NCI-H2171 (cell line): ENCODE results near the gene TBC1D25.

ENCODE experiments used
- DNase-seq: peaks from one replicate; lab custom pipeline; 2025; lab: John Stamatoyannopoulos, UW

TBC1D25 gene, protein sequence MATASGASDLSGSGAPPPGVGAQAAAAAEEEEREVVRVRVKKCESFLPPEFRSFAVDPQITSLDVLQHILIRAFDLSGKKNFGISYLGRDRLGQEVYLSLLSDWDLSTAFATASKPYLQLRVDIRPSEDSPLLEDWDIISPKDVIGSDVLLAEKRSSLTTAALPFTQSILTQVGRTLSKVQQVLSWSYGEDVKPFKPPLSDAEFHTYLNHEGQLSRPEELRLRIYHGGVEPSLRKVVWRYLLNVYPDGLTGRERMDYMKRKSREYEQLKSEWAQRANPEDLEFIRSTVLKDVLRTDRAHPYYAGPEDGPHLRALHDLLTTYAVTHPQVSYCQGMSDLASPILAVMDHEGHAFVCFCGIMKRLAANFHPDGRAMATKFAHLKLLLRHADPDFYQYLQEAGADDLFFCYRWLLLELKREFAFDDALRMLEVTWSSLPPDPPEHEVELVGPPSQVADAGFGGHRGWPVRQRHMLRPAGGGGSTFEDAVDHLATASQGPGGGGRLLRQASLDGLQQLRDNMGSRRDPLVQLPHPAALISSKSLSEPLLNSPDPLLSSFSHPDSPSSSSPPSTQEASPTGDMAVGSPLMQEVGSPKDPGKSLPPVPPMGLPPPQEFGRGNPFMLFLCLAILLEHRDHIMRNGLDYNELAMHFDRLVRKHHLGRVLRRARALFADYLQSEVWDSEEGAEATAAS

DNA sequence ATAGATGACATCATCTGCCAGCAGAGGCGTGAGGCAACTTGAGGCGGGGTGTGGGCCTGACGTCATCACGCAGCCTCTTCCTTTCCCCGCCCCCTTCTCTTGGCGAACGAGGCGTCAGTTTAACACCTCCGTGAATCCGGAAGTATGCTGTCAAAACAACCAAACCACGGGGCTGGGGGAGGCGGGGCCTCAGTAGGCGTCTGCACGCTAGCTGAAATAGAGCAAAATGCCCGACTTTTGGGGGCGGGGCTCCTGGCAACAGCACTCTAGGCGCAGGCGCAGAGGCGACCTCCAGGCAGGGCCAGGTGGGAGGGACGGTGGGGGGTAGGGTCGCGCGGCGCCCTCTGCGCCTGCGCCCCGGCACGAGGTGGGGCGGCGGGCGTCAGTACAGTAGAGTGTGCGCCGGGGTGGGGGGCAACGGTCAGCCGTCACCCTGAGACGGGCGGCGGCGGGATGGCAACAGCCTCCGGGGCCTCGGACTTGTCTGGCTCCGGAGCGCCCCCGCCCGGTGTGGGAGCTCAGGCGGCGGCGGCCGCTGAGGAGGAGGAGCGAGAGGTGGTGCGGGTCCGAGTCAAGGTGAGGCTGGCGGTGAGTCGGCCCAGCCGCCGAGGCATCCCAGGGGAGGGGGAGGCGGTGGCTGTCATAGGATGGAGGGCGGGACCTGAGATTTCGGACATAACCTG, at the start of gene TBC1D25:
Gene TBC1D25, plus strand, starts transcription at position 370 of the 683 bp plus-strand sequence. Its CDS starts 84 bp downstream, at position 454.
- DNase-seq = peak; percentile 90

DNA sequence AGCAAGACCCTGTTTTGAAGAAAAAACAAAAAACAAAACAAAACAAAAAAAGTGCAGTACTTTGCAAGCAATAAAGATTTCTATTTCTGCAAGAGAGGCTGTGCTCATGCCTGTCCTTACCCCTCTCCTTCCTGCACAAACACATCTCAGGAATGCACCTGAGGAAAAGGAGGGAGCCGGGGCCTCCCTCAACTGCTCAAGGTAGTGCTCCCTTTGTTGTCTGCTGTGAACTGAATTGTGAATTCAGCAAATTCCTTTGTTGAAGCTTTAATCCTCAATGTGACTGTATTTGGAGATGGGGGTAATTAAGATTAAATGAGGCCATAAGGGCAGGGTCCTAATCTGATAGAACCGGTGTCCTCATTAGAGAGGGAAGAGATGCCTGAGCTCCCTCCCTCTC, 49.6 kb upstream of the TBC1D25 start:
- DNase-seq = no peak

DNA sequence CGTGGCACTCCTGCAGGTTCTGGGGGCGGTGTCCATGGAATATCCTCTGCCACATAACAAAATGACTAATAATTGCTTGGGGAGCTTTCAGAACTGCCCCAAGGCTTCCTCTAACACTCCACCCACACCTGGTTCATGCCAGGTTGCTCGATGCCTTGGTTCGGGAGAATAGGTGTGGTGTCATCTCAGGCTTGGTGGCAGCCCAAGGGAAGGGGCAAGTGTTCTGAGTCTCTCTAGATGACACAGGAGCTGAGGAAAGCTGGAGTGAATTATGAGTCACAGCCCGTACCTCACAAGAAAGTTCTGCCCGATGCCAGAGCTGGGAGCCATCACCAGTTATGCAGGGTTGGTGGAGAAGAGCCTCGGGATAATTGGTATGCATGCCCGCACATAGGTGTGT, 48.9 kb upstream of the TBC1D25 start:
- DNase-seq = no peak

DNA sequence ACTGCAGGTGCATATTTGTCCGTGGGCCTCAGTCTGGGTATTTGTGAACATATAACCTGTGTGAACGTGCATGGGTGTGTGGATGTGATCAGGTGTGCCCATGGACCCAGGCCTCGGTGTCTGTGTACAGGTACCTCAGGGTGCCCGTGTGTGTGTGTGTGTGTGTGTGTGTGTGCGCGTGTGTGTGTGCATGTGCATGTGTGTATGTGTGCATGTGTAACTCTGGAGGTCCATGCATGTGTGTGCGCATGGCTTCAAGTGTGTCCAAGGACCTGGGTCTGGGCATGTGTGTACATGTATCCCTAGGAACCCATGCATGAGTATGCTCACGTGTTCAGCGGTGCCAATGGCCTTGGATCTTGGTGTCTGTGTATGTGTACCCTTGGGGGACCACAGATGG, 47.7 kb upstream of the TBC1D25 start:
- DNase-seq = no peak

DNA sequence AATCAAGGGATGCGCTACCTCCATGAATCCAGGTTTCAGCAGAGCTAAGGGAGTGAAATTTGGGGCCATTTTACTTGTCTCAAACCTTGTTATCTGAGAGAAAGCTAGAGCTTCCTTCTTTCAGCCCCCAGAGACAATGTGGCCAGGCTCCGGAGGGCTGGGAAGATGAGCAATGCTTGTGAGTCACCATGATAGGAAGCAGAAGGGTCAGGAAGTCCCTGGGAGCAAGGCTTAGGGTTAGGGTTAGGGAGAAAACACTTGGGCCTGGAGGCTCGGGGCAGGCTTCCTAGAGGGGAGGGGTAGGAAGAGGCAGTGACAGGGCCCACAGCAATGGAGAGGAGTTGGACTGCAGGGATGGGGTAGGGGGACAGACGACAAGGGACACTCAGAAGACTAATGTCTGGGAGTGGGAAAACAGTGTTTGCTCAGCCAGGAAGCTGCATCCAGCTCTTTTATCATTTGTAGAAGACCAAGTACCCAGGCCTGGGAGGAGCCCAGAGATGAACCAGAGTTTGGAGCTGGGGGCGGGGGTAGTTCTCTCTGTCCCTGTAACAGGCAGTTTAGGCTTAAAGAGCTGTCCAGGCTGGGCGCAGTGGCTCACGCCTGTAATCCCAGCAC, 47.1 kb upstream of the TBC1D25 start:
- no peak for DNase-seq

DNA sequence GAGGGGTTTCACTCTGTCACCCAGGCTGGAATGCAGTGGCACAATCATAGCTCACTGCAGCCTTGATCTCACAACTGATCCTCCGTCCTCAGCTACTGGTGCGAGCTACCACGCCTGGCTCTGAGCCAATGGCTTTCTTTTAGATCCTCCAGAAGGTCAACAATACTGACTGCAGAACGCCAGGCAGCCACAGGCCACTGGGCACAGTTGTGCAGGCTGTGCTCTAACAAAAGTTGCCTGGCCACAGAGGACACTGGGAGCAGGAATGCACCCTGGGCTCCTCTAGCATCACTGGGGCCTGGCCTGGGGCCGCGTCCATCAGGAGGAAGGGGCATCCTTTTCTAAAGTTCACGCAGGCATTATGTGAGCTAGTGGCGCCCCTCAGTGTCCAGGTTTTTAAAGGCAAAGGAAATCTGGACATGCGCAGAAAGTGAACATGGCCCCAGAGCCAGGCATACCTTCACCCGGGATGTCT, 45.6 kb upstream of the TBC1D25 start:
- no peak for DNase-seq

DNA sequence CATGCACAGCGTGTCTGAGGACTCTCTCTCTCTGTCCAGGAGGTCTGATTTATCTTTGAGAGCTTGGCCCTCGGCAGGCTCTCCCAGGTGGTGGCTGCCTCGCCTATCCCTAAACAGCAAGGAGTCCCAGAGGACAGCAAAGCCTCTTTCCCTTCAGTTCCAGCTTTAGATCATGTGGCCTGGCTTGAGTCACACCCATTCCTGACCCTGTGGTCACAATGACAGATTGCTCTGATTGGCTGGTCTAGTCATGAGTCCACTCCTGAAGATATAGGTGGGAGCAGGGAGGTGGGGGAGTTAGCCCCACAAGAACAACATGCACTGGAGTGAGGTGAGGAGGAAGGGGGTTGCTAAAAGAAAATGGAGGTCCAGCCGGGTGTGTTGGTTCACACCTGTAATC, 42.9 kb upstream of the TBC1D25 start:
- DNase-seq = no peak

DNA sequence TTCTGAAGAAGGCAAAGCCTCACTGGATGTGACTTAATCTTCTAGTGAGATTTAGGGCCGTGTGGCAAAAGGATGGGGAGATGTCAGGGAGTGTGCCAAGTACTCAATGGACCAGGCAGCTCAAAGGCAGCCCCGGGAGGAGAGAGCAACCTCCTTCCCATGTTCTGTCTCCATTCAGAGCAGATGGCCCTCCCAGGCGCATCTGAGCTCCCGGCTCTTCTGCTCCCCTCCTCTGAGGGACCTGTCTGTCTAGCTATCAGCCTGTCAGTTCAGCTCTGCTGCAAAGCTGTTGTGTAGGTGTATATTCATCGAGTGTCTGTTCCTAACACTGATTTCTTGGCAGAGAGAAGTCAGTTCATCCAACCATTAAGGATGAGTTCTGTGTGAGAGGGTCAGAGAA, 41.6 kb upstream of the TBC1D25 start:
- no peak for DNase-seq

DNA sequence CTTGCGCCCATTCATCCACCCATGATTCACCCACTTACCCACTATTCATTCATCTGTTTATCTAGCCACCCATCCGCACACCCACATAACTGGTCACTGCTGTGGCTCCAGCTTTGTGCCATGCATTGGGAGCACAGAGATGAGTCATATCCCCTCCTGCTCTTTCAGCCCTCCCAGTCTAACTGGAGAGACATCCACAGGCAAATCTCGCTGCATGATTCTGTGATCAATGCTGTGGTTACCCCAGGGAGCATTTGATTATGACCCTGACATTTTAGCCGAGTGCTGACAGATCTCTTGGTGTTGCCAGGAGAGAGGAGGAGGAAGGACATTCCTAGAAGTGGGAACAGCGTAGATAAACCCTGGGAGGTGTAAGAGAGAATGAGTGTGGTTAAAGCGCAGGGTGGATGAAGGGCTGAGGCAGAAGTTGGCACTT, 41.1 kb upstream of the TBC1D25 start:
- DNase-seq = no peak

DNA sequence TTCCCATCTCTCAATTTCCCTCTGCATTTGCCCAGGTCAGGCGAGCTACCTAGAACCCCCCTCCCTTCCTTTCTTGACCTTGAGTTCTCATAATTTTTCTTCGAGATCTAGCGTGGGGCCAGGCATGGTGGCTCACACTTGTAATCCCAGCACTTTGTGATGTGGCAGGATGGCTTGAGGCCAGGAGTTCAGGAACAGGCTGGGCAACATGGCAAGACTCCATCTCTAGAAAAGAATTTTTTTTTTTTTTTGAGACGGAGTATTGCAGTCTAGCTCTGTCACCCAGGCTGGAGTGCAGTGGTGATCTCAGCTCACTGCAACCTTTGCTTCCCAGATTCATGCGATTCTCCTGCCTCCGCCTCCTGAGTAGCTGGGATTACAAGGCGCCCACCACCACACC, 35.3 kb upstream of the TBC1D25 start:
- DNase-seq = no peak

DNA sequence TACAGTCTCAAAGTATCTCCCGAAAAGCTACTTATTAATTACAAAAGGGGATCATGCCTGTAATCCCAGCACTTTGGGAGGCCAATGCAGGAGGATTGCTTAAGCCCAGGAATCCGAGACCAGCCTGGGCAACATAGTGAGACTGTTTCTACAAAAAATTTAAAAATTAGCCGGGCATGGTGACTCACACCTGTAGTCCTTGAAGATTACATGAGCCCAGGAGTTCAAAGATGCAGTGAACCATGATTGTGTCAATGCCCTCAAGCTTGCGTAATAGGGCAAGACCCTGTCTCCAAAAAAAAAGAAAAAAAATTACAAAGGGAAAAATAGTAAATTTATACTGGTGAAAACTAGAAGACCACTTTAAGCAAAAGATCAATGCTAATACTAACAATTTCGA, 34.0 kb upstream of the TBC1D25 start:
- DNase-seq = no peak

DNA sequence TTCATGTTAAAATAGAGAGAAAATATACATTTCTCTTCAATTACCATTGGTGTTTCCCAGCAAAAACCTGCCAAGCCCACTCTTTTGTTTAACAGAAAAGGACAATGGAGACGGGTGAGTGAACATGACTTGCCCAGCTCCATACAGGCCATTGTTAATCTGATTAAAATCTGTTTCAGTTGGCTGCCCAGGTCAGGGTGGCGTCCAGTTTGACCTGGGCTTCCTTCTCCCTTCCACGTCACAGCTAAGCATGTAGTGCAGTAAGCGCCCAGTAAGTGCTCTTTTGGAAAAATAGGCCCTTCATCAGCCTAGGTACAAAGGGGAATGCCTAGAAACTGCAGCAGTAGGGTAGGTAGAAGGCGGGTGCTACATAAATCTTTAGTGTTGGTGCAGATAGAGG, 32.3 kb upstream of the TBC1D25 start:
- no peak for DNase-seq

DNA sequence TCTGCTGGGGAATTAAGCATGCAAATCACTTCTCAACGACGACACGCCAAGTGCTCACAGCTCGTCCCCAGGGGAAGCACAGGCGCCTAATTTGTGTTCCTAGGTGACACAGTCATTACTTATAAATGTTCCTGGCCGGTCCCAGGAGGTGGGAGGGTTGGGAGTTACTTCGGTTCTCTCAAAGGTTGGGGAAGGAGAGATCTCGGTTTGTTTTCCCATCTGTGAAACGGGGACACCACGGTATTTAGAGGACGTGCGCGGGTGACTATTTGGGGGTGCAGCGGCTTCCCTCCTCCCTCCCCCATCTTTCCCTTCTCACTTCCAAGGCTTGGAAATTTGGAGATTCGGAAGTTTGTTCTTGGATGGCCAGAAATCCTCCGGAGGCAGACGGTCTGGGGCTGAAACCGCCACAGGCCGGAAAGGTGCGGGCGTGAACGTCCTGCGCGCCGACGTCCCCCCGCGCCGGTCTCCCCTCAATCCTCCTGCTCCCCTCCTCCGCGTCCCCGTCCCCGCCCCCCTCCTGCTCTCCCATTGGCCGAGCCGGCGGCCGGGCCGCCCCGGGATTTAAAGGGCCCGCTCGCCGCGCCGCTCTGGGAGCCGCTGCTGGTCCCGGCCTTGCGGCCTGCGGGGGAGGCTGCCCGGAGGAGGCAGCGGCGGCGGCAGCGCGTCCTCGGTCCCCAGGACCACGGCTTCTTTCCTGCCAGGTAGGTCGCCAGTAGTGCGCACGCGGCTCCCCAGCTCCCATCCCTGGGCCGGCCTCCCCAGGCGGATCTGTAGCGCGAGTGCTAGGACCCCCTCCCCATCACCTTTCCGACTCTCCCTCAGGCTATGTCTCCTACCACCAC, 30.9 kb upstream of the TBC1D25 start, which contains the start of gene PORCN:
Gene PORCN, plus strand, starts transcription at position 593 of the 845 bp plus-strand sequence. CDS start 829 bp downstream, outside the sequence.
- DNase-seq = peak; percentile 53

DNA sequence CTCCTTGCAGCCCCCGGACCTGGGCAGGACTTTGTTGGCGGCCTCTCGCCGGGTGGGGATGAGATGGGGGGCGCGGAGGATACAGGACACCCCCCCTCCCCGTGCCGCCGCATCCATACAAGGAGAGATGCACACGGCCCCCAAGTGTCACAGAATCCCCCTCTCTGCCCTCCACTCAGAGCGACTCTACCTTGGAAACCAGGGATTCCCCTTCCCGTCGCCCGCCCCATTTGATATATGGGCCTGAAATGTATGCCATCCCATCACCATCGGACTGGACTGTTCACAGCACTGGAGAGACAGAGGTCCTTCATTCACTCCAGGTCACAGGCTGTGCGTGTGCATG, 30.3 kb upstream of the TBC1D25 start:
- DNase-seq = no peak

DNA sequence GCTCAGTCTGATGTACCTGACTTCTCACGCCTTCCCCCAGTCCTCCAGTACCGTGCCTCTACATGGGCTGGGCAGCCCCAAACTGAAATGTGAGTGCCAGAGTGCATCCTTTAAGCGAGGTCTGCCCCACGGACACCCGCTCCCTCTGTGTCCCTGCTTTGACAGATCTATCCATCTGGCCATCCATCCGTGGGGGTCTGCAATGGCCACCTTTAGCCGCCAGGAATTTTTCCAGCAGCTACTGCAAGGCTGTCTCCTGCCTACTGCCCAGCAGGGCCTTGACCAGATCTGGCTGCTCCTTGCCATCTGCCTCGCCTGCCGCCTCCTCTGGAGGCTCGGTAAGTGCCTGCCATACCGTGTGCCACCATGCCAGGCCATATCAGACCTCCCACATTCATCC, 29.9 kb upstream of the TBC1D25 start:
- DNase-seq = no peak

DNA sequence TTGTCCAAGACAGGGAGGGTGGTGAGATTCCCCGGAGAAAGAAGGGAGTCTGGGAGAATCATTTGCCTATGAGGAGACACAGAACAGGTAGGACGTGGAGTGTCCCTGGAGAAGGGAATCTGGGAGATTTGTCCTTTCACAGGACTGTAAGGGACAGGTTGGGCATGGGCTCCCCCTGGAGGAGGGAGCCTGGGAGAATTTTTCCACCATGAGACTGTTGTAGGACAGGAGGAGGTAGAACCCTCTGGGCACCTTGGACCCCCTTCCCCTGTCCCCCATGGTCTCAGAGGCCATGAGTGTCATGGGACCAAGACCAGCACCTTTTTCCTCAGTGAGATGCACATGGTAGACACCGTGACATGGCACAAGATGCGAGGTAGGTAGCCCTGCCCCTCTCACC, 28.0 kb upstream of the TBC1D25 start:
- no peak for DNase-seq

DNA sequence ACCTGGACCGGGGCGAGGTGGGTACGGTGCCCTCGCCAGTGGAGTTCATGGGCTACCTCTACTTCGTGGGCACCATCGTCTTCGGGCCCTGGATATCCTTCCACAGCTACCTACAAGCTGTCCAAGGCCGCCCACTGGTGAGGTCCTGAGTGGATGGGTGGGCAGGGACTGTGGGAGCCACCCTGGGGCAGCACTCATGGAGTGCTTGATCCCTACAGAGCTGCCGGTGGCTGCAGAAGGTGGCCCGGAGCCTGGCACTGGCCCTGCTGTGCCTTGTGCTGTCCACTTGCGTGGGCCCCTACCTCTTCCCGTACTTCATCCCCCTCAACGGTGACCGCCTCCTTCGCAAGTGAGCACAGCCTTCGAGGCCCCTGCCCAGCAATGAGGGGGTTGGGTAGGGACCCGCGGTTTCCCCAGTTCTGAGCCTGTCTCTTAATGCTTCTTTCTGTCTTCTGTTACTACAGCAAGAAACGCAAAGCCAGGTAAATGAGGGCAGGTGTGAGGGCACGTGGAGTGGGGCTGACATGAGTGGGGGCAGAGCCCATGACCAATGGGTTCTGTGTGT, 27.1 kb upstream of the TBC1D25 start:
- no peak for DNase-seq

DNA sequence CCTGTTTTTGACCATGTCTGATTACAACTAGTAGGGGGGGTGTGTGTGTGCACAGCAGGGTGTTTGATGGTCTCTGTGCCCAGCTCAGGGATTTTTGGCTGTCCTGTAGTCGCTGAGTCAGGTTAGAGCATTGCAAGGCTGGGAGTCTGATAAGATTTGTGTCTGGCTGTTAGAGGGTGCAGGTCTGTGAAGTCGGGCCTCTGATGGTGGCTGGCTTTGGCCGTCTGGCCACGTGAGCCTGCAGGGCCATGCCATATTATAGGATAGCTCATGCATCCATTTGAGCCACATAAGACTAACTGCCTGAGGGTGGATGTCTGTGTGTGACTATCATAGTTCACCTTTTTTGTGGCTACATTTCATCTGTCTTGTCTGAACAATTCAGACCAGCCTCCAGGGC, 25.8 kb upstream of the TBC1D25 start:
- no peak for DNase-seq

DNA sequence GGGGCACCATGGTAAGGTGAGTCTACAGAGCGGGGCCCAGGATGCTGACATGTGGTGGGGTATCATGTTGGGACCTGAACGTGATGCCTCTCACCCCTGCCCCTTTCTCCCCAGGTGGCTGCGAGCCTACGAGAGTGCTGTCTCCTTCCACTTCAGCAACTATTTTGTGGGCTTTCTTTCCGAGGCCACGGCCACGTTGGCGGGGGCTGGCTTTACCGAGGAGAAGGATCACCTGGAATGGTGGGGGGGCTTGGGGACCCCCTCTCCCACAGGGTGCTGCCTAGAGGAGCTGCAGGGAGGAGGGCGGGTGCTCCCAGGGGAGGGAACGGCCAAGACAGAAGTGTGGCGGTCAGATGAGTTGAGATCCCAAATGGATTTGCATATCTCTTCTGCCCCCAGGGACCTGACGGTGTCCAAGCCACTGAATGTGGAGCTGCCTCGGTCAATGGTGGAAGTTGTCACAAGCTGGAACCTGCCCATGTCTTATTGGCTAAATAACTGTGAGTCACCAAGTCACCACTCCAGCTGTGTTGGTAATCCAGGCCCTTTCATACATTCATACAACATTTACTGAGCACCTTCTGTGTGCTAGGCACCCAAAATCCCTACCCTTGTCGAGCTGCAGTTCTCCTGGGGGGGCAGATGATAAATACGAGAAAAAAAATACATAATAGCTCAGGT, 25.2 kb upstream of the TBC1D25 start:
- no peak for DNase-seq

DNA sequence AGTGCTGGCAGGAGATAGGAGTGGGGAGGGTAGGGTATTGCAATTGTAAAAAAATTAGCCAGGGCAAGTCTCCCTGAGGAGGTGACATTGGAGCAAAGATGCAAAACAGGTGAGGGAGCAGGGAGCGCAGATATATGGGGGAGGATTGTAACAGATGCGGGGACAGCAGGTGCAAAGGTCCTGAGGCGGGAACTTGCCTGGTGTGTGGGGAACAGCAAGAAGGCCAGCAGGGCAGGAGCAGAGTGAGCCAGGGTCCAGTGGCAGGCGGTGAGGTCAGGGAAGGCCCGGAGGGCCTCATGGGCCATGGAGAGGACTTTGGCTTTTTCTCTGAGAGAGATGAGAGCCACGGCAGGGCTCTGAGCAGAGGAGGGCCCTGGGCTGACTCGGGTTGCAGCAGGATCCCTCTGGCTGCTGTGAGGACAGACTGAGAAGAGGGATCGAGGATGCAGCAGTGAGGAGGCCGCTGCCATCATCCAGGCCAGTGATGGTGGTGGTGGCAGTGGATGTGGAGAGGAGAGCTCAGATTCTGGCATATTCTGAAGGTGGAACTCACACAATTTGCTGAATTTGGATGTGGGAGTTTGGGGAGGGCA, 24.6 kb upstream of the TBC1D25 start:
- DNase-seq = no peak
